ENCODE measurements around the gene C11orf21. TPM values are rescaled to one million over a fixed set of nuclear protein-coding genes. Genes with fewer than 3 reads are reported as not detected.

Gene C11orf21
- polyA plus RNA-seq, 1 donor (not counting 4 experiments of a cell fraction or from before 2014, with no cell fraction given) = not detected

- no peak for FAIRE-seq
- no peak overlapping the region for H2AFZ ChIP-seq (ENCODE audit: control insufficient read depth, low read length)
- no peak for TF ChIP-seq CTCF (optimal IDR thresholded peaks at IDR 0.05 in 1 of 3, IDR thresholded peaks at IDR 0.05 in 1 of 3, conservative IDR thresholded peaks at IDR 0.05 in 1 of 3; ENCODE audit: extremely low read depth in 1 of 3, insufficient read depth in 2 of 3, low read length in 3 of 3)
- no peak for TF ChIP-seq EZH2 (IDR thresholded peaks at IDR 0.05; ENCODE audit: low read length)
- H3K4me2 ChIP-seq (ENCODE audit: control insufficient read depth, extremely low read depth, insufficient read depth, low read depth, low read length) = no peak overlapping the region
- no peaks in the 10 kb centered on the region for H3K36me3 ChIP-seq (ENCODE audit: control insufficient read depth in 2 of 2, extremely low read depth in 1 of 2, insufficient read depth in 2 of 2, low read length in 2 of 2)
- H3K27me3 ChIP-seq (ENCODE audit: control insufficient read depth, extremely low read depth, insufficient read depth, low read length) = no peaks in the 10 kb centered on the region
- H3K9me1 ChIP-seq (ENCODE audit: control insufficient read depth, extremely low read depth, insufficient read depth, low read length) = no peaks in the 10 kb centered on the region
- H3K9me3 ChIP-seq (ENCODE audit: control insufficient read depth, low read depth, low read length) = peaks cover 4% of the 10 kb centered on the region
- no peaks in the 10 kb centered on the region for H4K20me1 ChIP-seq (ENCODE audit: control insufficient read depth, extremely low read depth, insufficient read depth, low read length)
- H3K4me1 ChIP-seq (ENCODE audit: control insufficient read depth, extremely low read depth, insufficient read depth, low read length) = peaks cover 4% of the 10 kb centered on the region
- no peak for DNase-seq (ENCODE audit: low read depth, low spot score)
- no peak overlapping the region for H3K27ac ChIP-seq (ENCODE audit: control insufficient read depth, insufficient read depth, low read length)
- dilution Hi-C loops (cut with MboI; ENCODE audit: extremely low pct_ligation_motif_present, low sequenced_read_pairs) = no loop called here
- no peak overlapping the region for H3K9ac ChIP-seq (ENCODE audit: control insufficient read depth, extremely low read depth, insufficient read depth, low read length)
- no peaks in the 10 kb centered on the region for H3K79me2 ChIP-seq (ENCODE audit: control insufficient read depth, insufficient read depth, low read length)
- H3K4me3 ChIP-seq (ENCODE audit: control insufficient read depth in 2 of 3, extremely low read depth in 1 of 3, insufficient read depth in 2 of 3, low read depth in 1 of 3, low read length in 3 of 3) = no peak overlapping the region
These were observed 27.8 kb upstream of the C11orf21 start for GRCh38 chr11:2329551-2329950.

GRCh38 chr11:2328656-2329354, 27.1 kb upstream of the C11orf21 start:
- no peaks in the 10 kb centered on the region for H3K27me3 ChIP-seq (ENCODE audit: control insufficient read depth, extremely low read depth, insufficient read depth, low read length)
- H3K9me1 ChIP-seq (ENCODE audit: control insufficient read depth, extremely low read depth, insufficient read depth, low read length) = no peaks in the 10 kb centered on the region
- peaks cover 4% of the 10 kb centered on the region for H3K4me1 ChIP-seq (ENCODE audit: control insufficient read depth, extremely low read depth, insufficient read depth, low read length)
- H3K27ac ChIP-seq (ENCODE audit: control insufficient read depth, insufficient read depth, low read length) = no peak overlapping the region
- H2AFZ ChIP-seq (ENCODE audit: control insufficient read depth, low read length) = no peak overlapping the region
- no peaks in the 10 kb centered on the region for H3K79me2 ChIP-seq (ENCODE audit: control insufficient read depth, insufficient read depth, low read length)
- H3K9ac ChIP-seq (ENCODE audit: control insufficient read depth, extremely low read depth, insufficient read depth, low read length) = no peak overlapping the region
- TF ChIP-seq CTCF (optimal IDR thresholded peaks at IDR 0.05 in 1 of 3, IDR thresholded peaks at IDR 0.05 in 1 of 3, conservative IDR thresholded peaks at IDR 0.05 in 1 of 3; ENCODE audit: extremely low read depth in 1 of 3, insufficient read depth in 2 of 3, low read length in 3 of 3) (no peak), EZH2 (IDR thresholded peaks at IDR 0.05; ENCODE audit: low read length) (no peak)
- no peak for DNase-seq (ENCODE audit: low read depth, low spot score)
- H4K20me1 ChIP-seq (ENCODE audit: control insufficient read depth, extremely low read depth, insufficient read depth, low read length) = no peaks in the 10 kb centered on the region
- no peak overlapping the region for H3K4me3 ChIP-seq (ENCODE audit: control insufficient read depth in 2 of 3, extremely low read depth in 1 of 3, insufficient read depth in 2 of 3, low read depth in 1 of 3, low read length in 3 of 3)
- H3K9me3 ChIP-seq (ENCODE audit: control insufficient read depth, low read depth, low read length) = peaks cover 4% of the 10 kb centered on the region
- dilution Hi-C loops (cut with MboI; ENCODE audit: extremely low pct_ligation_motif_present, low sequenced_read_pairs) = no loop called here
- H3K36me3 ChIP-seq (ENCODE audit: control insufficient read depth in 2 of 2, extremely low read depth in 1 of 2, insufficient read depth in 2 of 2, low read length in 2 of 2) = no peaks in the 10 kb centered on the region
- no peak for FAIRE-seq
- no peak overlapping the region for H3K4me2 ChIP-seq (ENCODE audit: control insufficient read depth, extremely low read depth, insufficient read depth, low read depth, low read length)
